ENCODE measurements around the gene TNIP2. TPM values are rescaled to one million over a fixed set of nuclear protein-coding genes. Genes with fewer than 3 reads are reported as not detected.

Gene TNIP2
- total RNA-seq, 1 experiment from 2014 or later: 35.8 TPM

DNA sequence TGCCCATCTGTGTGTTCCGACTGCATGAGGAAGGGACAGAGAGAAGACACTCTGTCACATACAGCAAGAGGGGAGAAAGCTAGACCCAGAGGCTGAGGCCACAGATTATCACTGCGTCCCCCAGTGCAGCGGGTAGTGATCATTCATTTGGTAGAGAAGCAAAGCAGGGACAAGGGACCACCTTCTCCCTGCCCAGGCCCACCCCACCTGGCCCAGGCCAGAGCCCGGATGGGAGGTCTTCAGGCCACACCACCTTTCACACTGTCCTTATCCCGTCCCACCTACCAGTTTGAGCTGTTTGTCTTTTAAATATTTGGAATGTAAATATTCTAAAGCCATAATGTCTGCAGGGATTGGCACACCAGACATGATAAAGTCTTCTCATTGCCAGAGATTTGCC is 10.6 kb downstream of the TNIP2 start:
- Mint-ChIP-seq H3K27me3 (ENCODE audit: insufficient read depth, unreplicated experiment) (no peaks in the 10 kb centered on the region), H3K36me3 (ENCODE audit: insufficient read depth, unreplicated experiment) (peaks cover 65% of the 10 kb centered on the region), H3K4me3 (ENCODE audit: unreplicated experiment) (no peak overlapping the region), H3K27ac (ENCODE audit: unreplicated experiment) (no peak overlapping the region), H3K4me1 (ENCODE audit: low read depth, unreplicated experiment) (peaks cover 7% of the 10 kb centered on the region), H3K9me3 (ENCODE audit: unreplicated experiment) (no peaks in the 10 kb centered on the region)
- POLR2A ChIA-PET: no interaction called here
- Histone ChIP-seq H3K9me3 (no peaks in the 10 kb centered on the region), H3K27me3 (replicated peaks; ENCODE audit: control insufficient read depth, insufficient read depth, low read length) (no peaks in the 10 kb centered on the region), H3K4me1 (peaks cover 19% of the 10 kb centered on the region), H3K4me3 (ENCODE audit: low read depth, low read length) (no peak overlapping the region), H3K36me3 (ENCODE audit: control insufficient read depth, insufficient read depth, low read length) (no peaks in the 10 kb centered on the region; the same call in 1 of the 2 replicates)
- no peak for DNase-seq
- TF ChIP-seq, protein P1, sequence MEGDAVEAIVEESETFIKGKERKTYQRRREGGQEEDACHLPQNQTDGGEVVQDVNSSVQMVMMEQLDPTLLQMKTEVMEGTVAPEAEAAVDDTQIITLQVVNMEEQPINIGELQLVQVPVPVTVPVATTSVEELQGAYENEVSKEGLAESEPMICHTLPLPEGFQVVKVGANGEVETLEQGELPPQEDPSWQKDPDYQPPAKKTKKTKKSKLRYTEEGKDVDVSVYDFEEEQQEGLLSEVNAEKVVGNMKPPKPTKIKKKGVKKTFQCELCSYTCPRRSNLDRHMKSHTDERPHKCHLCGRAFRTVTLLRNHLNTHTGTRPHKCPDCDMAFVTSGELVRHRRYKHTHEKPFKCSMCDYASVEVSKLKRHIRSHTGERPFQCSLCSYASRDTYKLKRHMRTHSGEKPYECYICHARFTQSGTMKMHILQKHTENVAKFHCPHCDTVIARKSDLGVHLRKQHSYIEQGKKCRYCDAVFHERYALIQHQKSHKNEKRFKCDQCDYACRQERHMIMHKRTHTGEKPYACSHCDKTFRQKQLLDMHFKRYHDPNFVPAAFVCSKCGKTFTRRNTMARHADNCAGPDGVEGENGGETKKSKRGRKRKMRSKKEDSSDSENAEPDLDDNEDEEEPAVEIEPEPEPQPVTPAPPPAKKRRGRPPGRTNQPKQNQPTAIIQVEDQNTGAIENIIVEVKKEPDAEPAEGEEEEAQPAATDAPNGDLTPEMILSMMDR (IDR thresholded peaks at IDR 0.05; ENCODE audit: insufficient read depth in 1 of 2, low read depth in 1 of 2, low read length in 1 of 2, severe bottlenecking in 1 of 2, unreplicated experiment in 1 of 2): no peak
- CTCF ChIA-PET: interaction anchor here (0.5 kb wide), 1 partner anchor 227 kb away, joined by 5 read pairs; no protein-coding TSS in a partner anchor
- intact Hi-C loops (cut with micrococcal nuclease; ENCODE audit: unreplicated experiment): no loop called here
- no TSS peak for BruUV-seq (replicated peaks)

DNA sequence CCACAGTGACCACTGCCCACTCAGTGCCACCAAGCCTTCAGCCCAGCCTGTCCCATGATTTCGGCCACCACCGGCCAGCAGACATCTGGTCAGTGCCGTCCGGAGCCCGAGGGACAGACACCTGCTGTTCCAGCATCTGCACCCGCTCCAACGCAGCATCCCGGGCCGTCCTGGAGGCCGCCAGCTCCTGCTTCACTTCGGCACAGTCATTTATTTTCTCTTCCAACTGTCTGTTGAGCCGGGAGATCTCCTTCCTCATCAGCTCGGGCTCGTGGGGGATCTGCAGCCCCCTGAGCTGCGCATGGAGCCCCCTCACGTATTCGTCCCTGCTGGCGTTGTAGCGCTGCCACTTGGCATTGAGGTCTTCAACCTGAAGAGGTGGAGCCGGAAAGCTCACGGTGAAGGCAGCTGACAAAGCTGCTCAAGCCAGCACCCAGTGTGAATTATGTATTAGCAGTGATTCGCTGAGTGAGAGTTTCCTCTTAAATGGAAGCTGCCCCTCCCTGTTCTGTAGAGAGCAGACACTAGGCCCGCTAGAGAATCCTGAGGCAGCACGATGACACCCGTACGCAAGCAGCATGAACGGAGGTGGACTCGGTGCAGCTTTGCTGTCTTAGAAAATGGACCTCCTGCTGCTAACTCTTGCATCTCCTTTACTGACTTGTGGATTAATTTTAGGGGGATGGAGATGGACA is 11.4 kb downstream of the TNIP2 start:
- peaks cover 19% of the 10 kb centered on the region for H3K4me1 ChIP-seq
- no peaks in the 10 kb centered on the region for H3K27me3 ChIP-seq (replicated peaks; ENCODE audit: control insufficient read depth, insufficient read depth, low read length)
- no peak for DNase-seq
- H3K4me3 ChIP-seq (ENCODE audit: low read depth, low read length): no peak overlapping the region
- Mint-ChIP-seq H3K9me3 (ENCODE audit: unreplicated experiment) (no peaks in the 10 kb centered on the region), H3K27ac (ENCODE audit: unreplicated experiment) (no peak overlapping the region), H3K36me3 (ENCODE audit: insufficient read depth, unreplicated experiment) (peaks cover 67% of the 10 kb centered on the region), H3K4me1 (ENCODE audit: low read depth, unreplicated experiment) (peaks cover 7% of the 10 kb centered on the region), H3K4me3 (ENCODE audit: unreplicated experiment) (no peak overlapping the region), H3K27me3 (ENCODE audit: insufficient read depth, unreplicated experiment) (no peaks in the 10 kb centered on the region)
- ChIA-PET POLR2A (no interaction called here), CTCF (no interaction called here)
- no peaks in the 10 kb centered on the region; the same call in 1 of the 2 replicates for H3K36me3 ChIP-seq (ENCODE audit: control insufficient read depth, insufficient read depth, low read length)
- TF ChIP-seq, protein P1 (IDR thresholded peaks at IDR 0.05; ENCODE audit: insufficient read depth in 1 of 2, low read depth in 1 of 2, low read length in 1 of 2, severe bottlenecking in 1 of 2, unreplicated experiment in 1 of 2): no peak
- intact Hi-C loops (cut with micrococcal nuclease; ENCODE audit: unreplicated experiment): no loop called here
- no TSS peak for BruUV-seq (replicated peaks)
- no peaks in the 10 kb centered on the region for H3K9me3 ChIP-seq

DNA sequence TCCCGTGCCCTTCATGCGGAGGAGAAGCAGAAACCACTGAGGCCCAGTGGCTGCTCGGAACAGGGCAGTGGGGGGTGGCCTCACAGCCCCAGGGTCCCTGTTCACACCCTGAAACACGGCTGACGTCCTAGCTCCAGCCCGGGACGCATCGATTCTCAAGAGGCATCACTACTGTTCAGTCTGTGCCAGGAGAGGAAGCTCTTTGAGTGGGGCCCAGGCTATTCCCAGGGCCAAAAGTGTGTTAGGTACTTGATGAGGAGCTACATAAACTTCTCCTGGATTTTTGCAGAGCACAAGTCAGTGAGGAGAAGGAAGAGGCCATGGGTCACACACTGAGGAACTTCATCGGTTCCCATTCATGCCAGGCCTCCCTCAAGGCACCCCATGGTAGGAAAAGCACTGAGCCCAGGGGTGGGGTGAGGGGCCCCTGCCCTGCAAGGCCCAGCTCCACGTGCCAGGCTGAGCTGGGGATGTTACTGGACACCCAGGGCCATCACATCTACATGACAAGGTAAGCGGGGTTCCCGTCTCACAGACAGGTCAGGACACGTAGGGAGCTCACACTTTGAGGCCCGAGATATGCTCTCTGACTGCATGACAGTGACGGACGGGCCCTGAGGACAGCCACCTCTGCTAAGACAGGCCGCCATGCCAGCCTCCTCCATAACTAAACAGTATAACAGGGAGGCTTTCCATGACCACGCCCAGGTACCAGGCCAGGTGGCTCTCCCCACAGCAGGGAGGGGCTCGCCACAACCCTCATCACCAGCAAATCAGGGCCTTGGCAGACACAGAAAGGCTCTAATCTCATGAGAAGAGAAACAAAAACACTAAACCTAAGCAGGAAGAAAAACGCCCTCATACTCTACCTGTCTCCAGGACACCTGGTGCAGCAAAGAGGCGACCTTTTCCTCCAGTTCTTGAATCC is 12.4 kb downstream of the TNIP2 start:
- CTCF ChIA-PET: no interaction called here

More for the DNA sequence above, 12.4 kb downstream of the TNIP2 start:
- Histone ChIP-seq H3K36me3 (ENCODE audit: control insufficient read depth, insufficient read depth, low read length) (no peaks in the 10 kb centered on the region; the same call in 1 of the 2 replicates), H3K27me3 (replicated peaks; ENCODE audit: control insufficient read depth, insufficient read depth, low read length) (no peaks in the 10 kb centered on the region), H3K4me1 (peaks cover 19% of the 10 kb centered on the region), H3K4me3 (ENCODE audit: low read depth, low read length) (no peak overlapping the region), H3K9me3 (no peaks in the 10 kb centered on the region)
- Mint-ChIP-seq H3K9me3 (ENCODE audit: unreplicated experiment) (no peaks in the 10 kb centered on the region), H3K27me3 (ENCODE audit: insufficient read depth, unreplicated experiment) (no peaks in the 10 kb centered on the region), H3K4me1 (ENCODE audit: low read depth, unreplicated experiment) (peaks cover 7% of the 10 kb centered on the region), H3K27ac (ENCODE audit: unreplicated experiment) (peak overlapping the region; percentile 19), H3K4me3 (ENCODE audit: unreplicated experiment) (no peak overlapping the region), H3K36me3 (ENCODE audit: insufficient read depth, unreplicated experiment) (peaks cover 70% of the 10 kb centered on the region)
- BruUV-seq (replicated peaks): no TSS peak
- no peak for DNase-seq
- POLR2A ChIA-PET: no interaction called here
- TF ChIP-seq, protein P1 (IDR thresholded peaks at IDR 0.05; ENCODE audit: insufficient read depth in 1 of 2, low read depth in 1 of 2, low read length in 1 of 2, severe bottlenecking in 1 of 2, unreplicated experiment in 1 of 2): no peak
- intact Hi-C loops (cut with micrococcal nuclease; ENCODE audit: unreplicated experiment): no loop called here
